ENCODE measurements around the gene MT1G. TPM values are rescaled to one million over a fixed set of nuclear protein-coding genes. Genes with fewer than 3 reads are reported as not detected.
A peak's percentile ranks its signal among the peaks of the same experiment; 100 is the strongest.

The MT1G gene
- total RNA-seq, 1 experiment from 2014 or later, result not detected

DNA sequence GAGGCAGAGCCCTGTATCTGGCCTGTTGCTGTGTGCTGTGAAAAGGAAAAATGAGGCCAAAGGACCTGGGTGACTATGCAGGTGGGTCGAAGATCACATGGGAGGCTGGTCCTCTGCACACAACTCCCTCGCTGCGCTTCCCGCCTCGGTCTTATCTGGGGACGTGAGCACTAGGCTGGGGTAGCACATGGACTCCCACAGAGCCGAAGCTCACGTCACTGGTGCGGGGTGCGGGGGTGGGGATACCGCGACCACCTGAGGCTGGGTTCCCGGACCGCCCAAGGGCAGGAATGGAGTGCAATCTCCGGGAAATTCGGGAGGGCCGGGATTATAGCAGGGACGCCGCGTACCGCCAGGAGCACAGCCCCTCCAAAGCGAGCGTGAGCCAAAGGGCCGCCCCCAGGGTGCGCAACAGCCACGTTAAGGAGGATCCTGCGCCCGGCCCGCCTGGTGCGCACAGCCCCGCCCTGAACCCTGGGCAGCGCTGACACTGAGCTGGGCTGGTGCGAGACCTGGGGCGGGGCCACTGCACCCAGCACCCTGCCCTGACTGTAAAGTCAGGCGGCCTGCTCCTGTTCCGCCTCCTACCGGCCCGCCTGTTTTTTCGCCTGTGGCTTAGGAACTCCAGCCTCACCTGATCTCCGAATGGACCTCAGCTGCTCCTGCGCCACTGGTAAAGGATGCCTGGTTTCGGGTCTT lies 24.6 kb downstream of the MT1G start:
- no peak for TF ChIP-seq EZH2phosphoT487 (IDR thresholded peaks at IDR 0.05; ENCODE audit: borderline replicate concordance, low read length)
- TF ChIP-seq, protein P1, sequence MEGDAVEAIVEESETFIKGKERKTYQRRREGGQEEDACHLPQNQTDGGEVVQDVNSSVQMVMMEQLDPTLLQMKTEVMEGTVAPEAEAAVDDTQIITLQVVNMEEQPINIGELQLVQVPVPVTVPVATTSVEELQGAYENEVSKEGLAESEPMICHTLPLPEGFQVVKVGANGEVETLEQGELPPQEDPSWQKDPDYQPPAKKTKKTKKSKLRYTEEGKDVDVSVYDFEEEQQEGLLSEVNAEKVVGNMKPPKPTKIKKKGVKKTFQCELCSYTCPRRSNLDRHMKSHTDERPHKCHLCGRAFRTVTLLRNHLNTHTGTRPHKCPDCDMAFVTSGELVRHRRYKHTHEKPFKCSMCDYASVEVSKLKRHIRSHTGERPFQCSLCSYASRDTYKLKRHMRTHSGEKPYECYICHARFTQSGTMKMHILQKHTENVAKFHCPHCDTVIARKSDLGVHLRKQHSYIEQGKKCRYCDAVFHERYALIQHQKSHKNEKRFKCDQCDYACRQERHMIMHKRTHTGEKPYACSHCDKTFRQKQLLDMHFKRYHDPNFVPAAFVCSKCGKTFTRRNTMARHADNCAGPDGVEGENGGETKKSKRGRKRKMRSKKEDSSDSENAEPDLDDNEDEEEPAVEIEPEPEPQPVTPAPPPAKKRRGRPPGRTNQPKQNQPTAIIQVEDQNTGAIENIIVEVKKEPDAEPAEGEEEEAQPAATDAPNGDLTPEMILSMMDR (conservative IDR thresholded peaks at IDR 0.05; ENCODE audit: low read depth, low read length), result no peak; the same call in 1 of the 2 replicates
- TF ChIP-seq EZH2 (IDR thresholded peaks at IDR 0.05; ENCODE audit: low read length, unreplicated experiment), result no peak
- Histone ChIP-seq H3K9ac (ENCODE audit: low read length) (no peak overlapping the region), H3K27me3 (ENCODE audit: low read length) (no peaks in the 10 kb centered on the region), H3F3A (ENCODE audit: low read length, unreplicated experiment) (no peaks in the 10 kb centered on the region), H3K9me2 (replicated peaks; ENCODE audit: low read length) (no peaks in the 10 kb centered on the region), H2AFZ (ENCODE audit: low read length) (peak overlapping the region; percentile 55; the same call in 1 of the 2 replicates), H4K20me1 (ENCODE audit: low read length) (no peaks in the 10 kb centered on the region), H3K9me3 (ENCODE audit: low read length) (no peaks in the 10 kb centered on the region), H3K4me3 (ENCODE audit: low read length) (no peak overlapping the region), H3K79me2 (ENCODE audit: low read length) (no peaks in the 10 kb centered on the region), H3K4me2 (ENCODE audit: low read length) (peak overlapping the region; percentile 51), H3K27ac (ENCODE audit: low read length) (no peak overlapping the region), H3K4me1 (ENCODE audit: insufficient read depth, low read length) (peaks cover 10% of the 10 kb centered on the region), H3K36me3 (ENCODE audit: low read depth, low read length) (no peaks in the 10 kb centered on the region)
- intact Hi-C loops (cut with micrococcal nuclease), result no loop called here
- POLR2A ChIA-PET (ENCODE audit: unreplicated experiment), result interaction anchor here (0.6 kb wide), 1 partner anchor 30 kb away, joined by 5 read pairs; no protein-coding TSS in a partner anchor
- CTCF ChIA-PET, result interaction anchor here (0.6 to 1.0 kb wide), 2 partner anchors 40 to 59 kb away, joined by 4 to 6 read pairs; no protein-coding TSS in a partner anchor
- peak; percentile 53 for DNase-seq
- peak; percentile 99 for ATAC-seq
- no TSS peak for BruUV-seq (replicated peaks)

GRCh38 chr16:56641166-56641565 lies 26.7 kb downstream of the MT1G start:
- H3K27ac ChIP-seq (ENCODE audit: low read length), result no peak overlapping the region
- ATAC-seq, result no peak
- intact Hi-C loops (cut with micrococcal nuclease), result no loop called here
- no peak overlapping the region for H2AFZ ChIP-seq (ENCODE audit: low read length)
- ChIA-PET POLR2A (ENCODE audit: unreplicated experiment) (no interaction called here), CTCF (interaction anchor here (0.6 kb wide), 1 partner anchor 29 kb away, joined by 3 read pairs; no protein-coding TSS in a partner anchor)
- H3K9me3 ChIP-seq (ENCODE audit: low read length), result no peaks in the 10 kb centered on the region
- H3F3A ChIP-seq (ENCODE audit: low read length, unreplicated experiment), result no peaks in the 10 kb centered on the region
- H3K9ac ChIP-seq (ENCODE audit: low read length), result no peak overlapping the region
- H3K4me2 ChIP-seq (ENCODE audit: low read length), result no peak overlapping the region
- H3K9me2 ChIP-seq (replicated peaks; ENCODE audit: low read length), result no peaks in the 10 kb centered on the region
- H3K4me1 ChIP-seq (ENCODE audit: insufficient read depth, low read length), result peaks cover 10% of the 10 kb centered on the region
- no peaks in the 10 kb centered on the region for H4K20me1 ChIP-seq (ENCODE audit: low read length)
- DNase-seq, result no peak
- no peaks in the 10 kb centered on the region for H3K36me3 ChIP-seq (ENCODE audit: low read depth, low read length)
- no TSS peak for BruUV-seq (replicated peaks)
- no peaks in the 10 kb centered on the region for H3K79me2 ChIP-seq (ENCODE audit: low read length)
- no peak overlapping the region for H3K4me3 ChIP-seq (ENCODE audit: low read length)
- H3K27me3 ChIP-seq (ENCODE audit: low read length), result no peaks in the 10 kb centered on the region
- TF ChIP-seq, protein P1 (conservative IDR thresholded peaks at IDR 0.05; ENCODE audit: low read depth, low read length), result no peak
- no peak for TF ChIP-seq EZH2phosphoT487 (IDR thresholded peaks at IDR 0.05; ENCODE audit: borderline replicate concordance, low read length)
- TF ChIP-seq EZH2 (IDR thresholded peaks at IDR 0.05; ENCODE audit: low read length, unreplicated experiment), result no peak

GRCh38 chr16:56640076-56640475 lies 27.8 kb downstream of the MT1G start:
- intact Hi-C loops (cut with micrococcal nuclease), result no loop called here

More at GRCh38 chr16:56640076-56640475, 27.8 kb downstream of the MT1G start:
- ChIA-PET POLR2A (ENCODE audit: unreplicated experiment) (no interaction called here), CTCF (no interaction called here)
- H3K27ac ChIP-seq (ENCODE audit: low read length), result no peak overlapping the region
- H3K9me3 ChIP-seq (ENCODE audit: low read length), result no peaks in the 10 kb centered on the region
- DNase-seq (no peak), ATAC-seq (no peak)
- no peaks in the 10 kb centered on the region for H3K36me3 ChIP-seq (ENCODE audit: low read depth, low read length)
- H3K4me3 ChIP-seq (ENCODE audit: low read length), result no peak overlapping the region
- H3F3A ChIP-seq (ENCODE audit: low read length, unreplicated experiment), result no peaks in the 10 kb centered on the region
- no peaks in the 10 kb centered on the region for H3K27me3 ChIP-seq (ENCODE audit: low read length)
- H3K4me2 ChIP-seq (ENCODE audit: low read length), result no peak overlapping the region
- no TSS peak for BruUV-seq (replicated peaks)
- TF ChIP-seq, protein P1 (conservative IDR thresholded peaks at IDR 0.05; ENCODE audit: low read depth, low read length), result no peak
- TF ChIP-seq EZH2phosphoT487 (IDR thresholded peaks at IDR 0.05; ENCODE audit: borderline replicate concordance, low read length), result no peak
- TF ChIP-seq EZH2 (IDR thresholded peaks at IDR 0.05; ENCODE audit: low read length, unreplicated experiment), result no peak
- no peaks in the 10 kb centered on the region for H3K9me2 ChIP-seq (replicated peaks; ENCODE audit: low read length)
- peaks cover 10% of the 10 kb centered on the region for H3K4me1 ChIP-seq (ENCODE audit: insufficient read depth, low read length)
- no peak overlapping the region for H2AFZ ChIP-seq (ENCODE audit: low read length)
- H3K9ac ChIP-seq (ENCODE audit: low read length), result no peak overlapping the region
- no peaks in the 10 kb centered on the region for H3K79me2 ChIP-seq (ENCODE audit: low read length)
- H4K20me1 ChIP-seq (ENCODE audit: low read length), result no peaks in the 10 kb centered on the region
